DND-41 (cell line): ENCODE results near the gene UNCX.

Experiments
- ATAC-seq: fragments of 200-7000 bp; cut with Tn5 transposase; 3 replicates; pipeline ENCODE4 v1.9.1; 2021; ENCODE audit warnings: low read depth; ENCODE audit not compliant: insufficient read depth
- DNase-seq: peaks from one replicate; pipeline ENCODE4 v3.0.0-alpha.2; 2020
- H2AFZ ChIP-seq: 2 replicates; pipeline ENCODE4 v1.6.0; 2012; ENCODE audit warnings: low read depth, low read length
- H3K27ac ChIP-seq: 2 replicates; pipeline ENCODE4 v1.5.1; 2012; ENCODE audit warnings: low read length, inconsistent platforms
- H3K27me3 ChIP-seq: fragments of 200-600 bp; sonication (generic); 2 replicates; pipeline ENCODE4 v1.6.0; 2012; ENCODE audit warnings: low read length, mild to moderate bottlenecking, inconsistent platforms; ENCODE audit not compliant: insufficient read depth, poor library complexity
- H3K36me3 ChIP-seq: 2 replicates; pipeline ENCODE4 v1.5.1; 2012; ENCODE audit warnings: low read length, inconsistent platforms; ENCODE audit not compliant: insufficient read depth
- H3K4me1 ChIP-seq: 2 replicates; pipeline ENCODE4 v1.5.1; 2012; ENCODE audit warnings: mild to moderate bottlenecking, low read length; ENCODE audit not compliant: insufficient read depth
- H3K4me2 ChIP-seq: 2 replicates; pipeline ENCODE4 v1.6.0; 2012; ENCODE audit warnings: mild to moderate bottlenecking, moderate library complexity, low read length, inconsistent platforms; ENCODE audit not compliant: insufficient read depth
- H3K4me3 ChIP-seq, 2 experiments: fragments of 200-600 bp in 1 of 2; shearing (Covaris generic) in 1 of 2; 2 replicates each; pipeline ENCODE4 v1.5.1; 2012 to 2016; ENCODE audit warnings: inconsistent platforms in 2 of 2, low read length in 2 of 2, mild to moderate bottlenecking in 2 of 2, low read depth in 1 of 2, moderate library complexity in 1 of 2
- H3K79me2 ChIP-seq: 2 replicates; pipeline ENCODE4 v1.6.0; 2012; ENCODE audit warnings: low read length, inconsistent platforms; ENCODE audit not compliant: insufficient read depth
- H3K9ac ChIP-seq: 2 replicates; pipeline ENCODE4 v1.6.0; 2012; ENCODE audit warnings: low read depth, mild to moderate bottlenecking, inconsistent platforms, low read length, moderate library complexity
- H3K9me3 ChIP-seq: 2 replicates; pipeline ENCODE4 v1.5.1; 2012; ENCODE audit warnings: low read length, moderate library complexity, mild to moderate bottlenecking, inconsistent platforms; ENCODE audit not compliant: insufficient read depth, severe bottlenecking
- H4K20me1 ChIP-seq: 2 replicates; pipeline ENCODE4 v1.6.0; 2012; ENCODE audit warnings: low read length; ENCODE audit not compliant: insufficient read depth
- CTCF ChIP-seq: IDR thresholded peaks from 2 replicates; pipeline ENCODE4 v1.5.1; 2012; ENCODE audit warnings: borderline replicate concordance, low read length, moderate library complexity, mild to moderate bottlenecking; ENCODE audit not compliant: poor library complexity, severe bottlenecking; ENCODE audit errors: extremely low read depth
- EZH2 ChIP-seq: IDR thresholded peaks from 3 replicates; pipeline ENCODE4 v1.6.1; 2012; ENCODE audit warnings: borderline replicate concordance, low read depth, mild to moderate bottlenecking, moderate library complexity, low read length, inconsistent platforms; ENCODE audit not compliant: severe bottlenecking

UNCX gene

GRCh38 chr7:1235501-1236131 is 2.9 kb downstream of the UNCX start:
- Histone ChIP-seq H4K20me1 (no peaks in the 10 kb centered on the region), H3K27me3 (peaks cover 10% of the 10 kb centered on the region), H2AFZ (no peak overlapping the region), H3K4me3 (no peak overlapping the region), H3K9ac (no peak overlapping the region), H3K4me2 (no peak overlapping the region), H3K36me3 (no peaks in the 10 kb centered on the region), H3K27ac (no peak overlapping the region), H3K9me3 (no peaks in the 10 kb centered on the region), H3K79me2 (no peaks in the 10 kb centered on the region), H3K4me1 (no peaks in the 10 kb centered on the region)
- DNase-seq: no peak
- no peak for ATAC-seq
- TF ChIP-seq CTCF (no peak), EZH2 (no peak)

- H3K27me3 ChIP-seq: peaks cover 10% of the 10 kb centered on the region
- DNase-seq: no peak
- no peaks in the 10 kb centered on the region for H3K9me3 ChIP-seq
- no peak overlapping the region for H3K4me2 ChIP-seq
- no peak overlapping the region for H3K27ac ChIP-seq
- no peaks in the 10 kb centered on the region for H3K4me1 ChIP-seq
- no peak for TF ChIP-seq CTCF
- TF ChIP-seq EZH2: no peak
- no peaks in the 10 kb centered on the region for H4K20me1 ChIP-seq
- ATAC-seq: no peak
- no peaks in the 10 kb centered on the region for H3K36me3 ChIP-seq
- H3K4me3 ChIP-seq: no peak overlapping the region
- no peak overlapping the region for H2AFZ ChIP-seq
- H3K79me2 ChIP-seq: no peaks in the 10 kb centered on the region
- no peak overlapping the region for H3K9ac ChIP-seq
Observed at GRCh38 chr7:1236132-1236661, 3.5 kb downstream of the UNCX start.

GRCh38 chr7:1236831-1237701 is 4.4 kb downstream of the UNCX start:
- peaks cover 10% of the 10 kb centered on the region for H3K27me3 ChIP-seq
- no peak overlapping the region for H3K4me2 ChIP-seq
- ATAC-seq: no peak
- H3K36me3 ChIP-seq: no peaks in the 10 kb centered on the region
- no peak overlapping the region for H3K4me3 ChIP-seq
- no peaks in the 10 kb centered on the region for H3K4me1 ChIP-seq
- H3K9ac ChIP-seq: no peak overlapping the region
- no peak for DNase-seq
- H3K9me3 ChIP-seq: no peaks in the 10 kb centered on the region
- no peak overlapping the region for H2AFZ ChIP-seq
- TF ChIP-seq CTCF: no peak
- TF ChIP-seq EZH2: no peak
- no peaks in the 10 kb centered on the region for H3K79me2 ChIP-seq
- no peak overlapping the region for H3K27ac ChIP-seq
- H4K20me1 ChIP-seq: no peaks in the 10 kb centered on the region
